SK-N-SH (cell line): ENCODE measurements around the gene LINC00305. TPM values are rescaled to one million over a fixed set of nuclear protein-coding genes. Genes with fewer than 3 reads are reported as not detected.

Source experiments
- CTCF ChIA-PET: fragments of 300-600, 350-600 bp; formaldehyde crosslinking; extraction: SDS; loops from one replicate; lab custom pipeline; 2021; lab: Yijun Ruan, JAX
- POLR2A ChIA-PET: fragments of 350-600 bp; sonication (Branson Sonifier 250); formaldehyde crosslinking; extraction: SDS; loops from one replicate; lab custom pipeline; 2020; ENCODE audit warnings: antibody characterized with exemption, inconsistent platforms; lab: Yijun Ruan, JAX
- DNase-seq: peaks from one replicate; pipeline ENCODE4 v3.0.0; 2012
- H2AFZ ChIP-seq: fragments of 200-600 bp; sonication (generic); 2 replicates; pipeline ENCODE4 v1.8.1; 2016; ENCODE audit warnings: antibody characterized with exemption, mild to moderate bottlenecking, low read depth
- H3F3A ChIP-seq: fragments of 200-600 bp; sonication (generic); replicated peaks from 2 replicates; pipeline ENCODE3; 2016; ENCODE audit warnings: antibody characterized with exemption, mild to moderate bottlenecking; ENCODE audit not compliant: insufficient read depth
- H3K27ac ChIP-seq, 2 experiments: fragments of 200-500 bp in 1 of 2; fragments of 200-600 bp in 1 of 2; sonication (Bioruptor generic) in 1 of 2; sonication (generic), shearing (Covaris generic) in 1 of 2; 2 replicates each; pipeline versions ENCODE4 v1.5.1 to v1.6.1; 2014 to 2016; ENCODE audit warnings: low read depth in 2 of 2, inconsistent platforms in 1 of 2, low read length in 1 of 2, mild to moderate bottlenecking in 1 of 2, mixed read lengths in 1 of 2
- H3K27me3 ChIP-seq: fragments of 200-600 bp; sonication (generic), shearing (Covaris generic); 2 replicates; pipeline ENCODE4 v1.6.1; 2016; ENCODE audit warnings: mixed run types; ENCODE audit not compliant: insufficient read depth
- H3K36me3 ChIP-seq, 2 experiments: fragments of 200-500 bp in 1 of 2; fragments of 200-600 bp in 1 of 2; sonication (Bioruptor generic) in 1 of 2; sonication (generic) in 1 of 2; replicated peaks in 1 of 2; 2 replicates each; pipeline versions ENCODE3 to v1.5.1; 2014 to 2016; ENCODE audit warnings: low read length in 1 of 2, mild to moderate bottlenecking in 1 of 2; ENCODE audit not compliant: insufficient read depth in 2 of 2, control insufficient read depth in 1 of 2
- H3K4me1 ChIP-seq, 2 experiments: fragments of 200-500 bp in 1 of 2; fragments of 200-600 bp in 1 of 2; sonication (Bioruptor generic) in 1 of 2; sonication (generic), shearing (Covaris generic) in 1 of 2; 2 replicates each; pipeline versions ENCODE4 v1.5.1 to v1.6.1; 2014 to 2016; ENCODE audit warnings: low read depth in 1 of 2, low read length in 1 of 2, mixed run types in 1 of 2; ENCODE audit not compliant: insufficient read depth in 2 of 2, control insufficient read depth in 1 of 2
- H3K4me2 ChIP-seq: fragments of 200-600 bp; sonication (generic), shearing (Covaris generic); 2 replicates; pipeline ENCODE4 v1.6.1; 2017; ENCODE audit warnings: mixed run types
- H3K4me3 ChIP-seq, 2 experiments: fragments of 200-500 bp in 1 of 2; fragments of 200-600 bp in 1 of 2; sonication (Bioruptor generic) in 1 of 2; sonication (generic), shearing (Covaris generic) in 1 of 2; 2 replicates each; pipeline versions ENCODE4 v1.5.1 to v1.8.1; 2014 to 2016; ENCODE audit warnings: low read depth in 2 of 2, inconsistent platforms in 1 of 2, low read length in 1 of 2, mild to moderate bottlenecking in 1 of 2, mixed read lengths in 1 of 2, moderate library complexity in 1 of 2
- H3K79me2 ChIP-seq: fragments of 200-600 bp; sonication (generic); 2 replicates; pipeline ENCODE4 v1.8.1; 2017; ENCODE audit warnings: mild to moderate bottlenecking; ENCODE audit not compliant: insufficient read depth
- H3K9ac ChIP-seq: fragments of 200-600 bp; sonication (generic); 2 replicates; pipeline ENCODE4 v1.6.1; 2017; ENCODE audit warnings: mixed run types
- H3K9me2 ChIP-seq: fragments of 200-600 bp; sonication (generic); 2 replicates; pipeline ENCODE4 v1.6.1; 2017; ENCODE audit warnings: mixed run types
- H3K9me3 ChIP-seq: fragments of 200-600 bp; sonication (generic); 2 replicates; pipeline ENCODE4 v1.6.1; 2017; ENCODE audit warnings: mixed run types, mild to moderate bottlenecking, moderate library complexity
- H4K20me1 ChIP-seq: fragments of 200-600 bp; sonication (generic); 2 replicates; pipeline ENCODE4 v1.6.1; 2017; ENCODE audit warnings: mild to moderate bottlenecking, mixed run types; ENCODE audit not compliant: insufficient read depth
- CTCF ChIP-seq: fragments of 200-600 bp; sonication (generic); IDR thresholded peaks from 2 replicates; pipeline ENCODE4 v1.6.1; 2017; ENCODE audit warnings: antibody characterized with exemption, mild to moderate bottlenecking, moderate library complexity
- ELF1 ChIP-seq: IDR thresholded peaks from 2 replicates; pipeline ENCODE4 v1.4.0; 2012
- EZH2phosphoT487 ChIP-seq: fragments of 200-600 bp; sonication (generic); IDR thresholded peaks from 2 replicates; pipeline ENCODE4 v1.6.1; 2017; ENCODE audit warnings: low read depth, mixed run types, mild to moderate bottlenecking, antibody characterized with exemption, moderate library complexity, borderline replicate concordance
- FOSL2 ChIP-seq: IDR thresholded peaks from 2 replicates; pipeline ENCODE4 v1.4.0; 2012; ENCODE audit warnings: low read depth, mild to moderate bottlenecking, moderate library complexity, borderline replicate concordance
- GATA2 ChIP-seq: sonication (generic); formaldehyde crosslinking; IDR thresholded peaks from 2 replicates; pipeline ENCODE4 v1.5.0; 2020; ENCODE audit warnings: mild to moderate bottlenecking, missing genetic modification reagents
- JUND ChIP-seq: IDR thresholded peaks from 2 replicates; pipeline ENCODE4 v1.4.0; 2012
- NFIC ChIP-seq: IDR thresholded peaks from 2 replicates; pipeline ENCODE4 v1.4.0; 2012; ENCODE audit warnings: borderline replicate concordance
- NRF1 ChIP-seq: IDR thresholded peaks from 2 replicates; pipeline ENCODE4 v1.6.1; 2012; ENCODE audit warnings: low read depth, mild to moderate bottlenecking, low read length
- PBX3 ChIP-seq: IDR thresholded peaks from 2 replicates; pipeline ENCODE4; 2012
- RAD21 ChIP-seq: IDR thresholded peaks from 2 replicates; pipeline ENCODE4 v1.6.1; 2012; ENCODE audit warnings: mild to moderate bottlenecking, low read length
- RCOR1 ChIP-seq: fragments of 150-350 bp; IDR thresholded peaks from 2 replicates; pipeline ENCODE4 v1.6.1; 2017; ENCODE audit warnings: antibody characterized with exemption, low read length
- SMC3 ChIP-seq: IDR thresholded peaks from 2 replicates; pipeline ENCODE4 v1.6.1; 2012; ENCODE audit warnings: low read depth, low read length, improper control_type of control experiment
- TCF12 ChIP-seq: IDR thresholded peaks from 2 replicates; pipeline ENCODE4 v1.4.0; 2012
- YY1 ChIP-seq: IDR thresholded peaks from 2 replicates; pipeline ENCODE4 v1.4.0; 2012; ENCODE audit warnings: low read depth, mild to moderate bottlenecking
- WGBS: methylation state at CpG from one replicate; pipeline ENCODE4 v1.1.6; 2017; ENCODE audit warnings: low lambda C conversion rate; 5-methylcytosine and 5-hydroxymethylcytosine counted together
- polyA plus RNA-seq, 3 experiments: library from polyadenylated mRNA; depleted of rRNA; stranded (reverse); fragments of >200 nt; gene quantifications; 2 replicates each; pipeline ENCODE4 v1.2.3, GENCODE V29; 2012
- TF ChIP-seq, protein P1 (sequence below): fragments of 150-350 bp; IDR thresholded peaks from 2 replicates; pipeline ENCODE4 v1.6.1; 2016; ENCODE audit warnings: mild to moderate bottlenecking, low read depth, low read length
- TF ChIP-seq, protein P2 (sequence below): IDR thresholded peaks from 2 replicates; pipeline ENCODE4 v1.4.0; 2012; ENCODE audit warnings: low read depth

Gene LINC00305
- polyA plus RNA-seq, 1 of the 3 experiments (the other 2 are of a cell fraction): not detected

DNA sequence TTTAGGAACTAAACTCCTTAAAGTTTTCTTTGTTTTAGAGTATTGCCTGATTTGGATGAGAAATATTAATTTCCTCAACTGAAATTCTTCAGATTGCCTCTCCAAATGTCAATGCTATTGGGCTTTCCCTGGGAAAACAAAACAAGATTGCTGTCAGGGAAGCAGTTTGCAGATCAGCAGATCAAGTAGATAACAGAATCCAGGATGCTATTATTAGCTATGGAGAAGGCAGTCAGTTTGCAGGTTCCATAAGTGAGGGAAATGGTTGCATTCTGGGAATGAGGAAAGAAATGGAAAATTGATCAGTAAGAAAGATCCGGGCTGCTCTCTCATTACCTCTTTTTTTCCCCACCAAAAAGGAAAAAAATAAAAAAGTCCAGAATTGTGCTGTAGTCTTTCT is 11.0 kb downstream of the LINC00305 start:
- Histone ChIP-seq H3K27me3 (no peaks in the 10 kb centered on the region), H3K9ac (no peak overlapping the region), H4K20me1 (no peaks in the 10 kb centered on the region), H3K4me3 (no peak overlapping the region), H3K27ac (no peak overlapping the region), H3K36me3 (no peaks in the 10 kb centered on the region), H3K4me1 (no peaks in the 10 kb centered on the region; a peak in 1 of 4 replicates), H2AFZ (no peak overlapping the region), H3F3A (no peaks in the 10 kb centered on the region), H3K9me3 (no peaks in the 10 kb centered on the region)
- no peak for DNase-seq
- POLR2A ChIA-PET: no interaction called here
- CTCF ChIA-PET: no interaction called here
- WGBS: 10% methylated on average over 1 of the region's 1 CpG
- TF ChIP-seq GATA2 (CRISPR knock-in tag) (peak; percentile 39; the same call in 1 of the 2 replicates), CTCF (no peak)
- TF ChIP-seq, all 33 proteins: peak for 1
- Histone ChIP-seq H3K4me2 (no peak overlapping the region), H3K79me2 (no peaks in the 10 kb centered on the region), H3K9me2 (no peaks in the 10 kb centered on the region)

DNA sequence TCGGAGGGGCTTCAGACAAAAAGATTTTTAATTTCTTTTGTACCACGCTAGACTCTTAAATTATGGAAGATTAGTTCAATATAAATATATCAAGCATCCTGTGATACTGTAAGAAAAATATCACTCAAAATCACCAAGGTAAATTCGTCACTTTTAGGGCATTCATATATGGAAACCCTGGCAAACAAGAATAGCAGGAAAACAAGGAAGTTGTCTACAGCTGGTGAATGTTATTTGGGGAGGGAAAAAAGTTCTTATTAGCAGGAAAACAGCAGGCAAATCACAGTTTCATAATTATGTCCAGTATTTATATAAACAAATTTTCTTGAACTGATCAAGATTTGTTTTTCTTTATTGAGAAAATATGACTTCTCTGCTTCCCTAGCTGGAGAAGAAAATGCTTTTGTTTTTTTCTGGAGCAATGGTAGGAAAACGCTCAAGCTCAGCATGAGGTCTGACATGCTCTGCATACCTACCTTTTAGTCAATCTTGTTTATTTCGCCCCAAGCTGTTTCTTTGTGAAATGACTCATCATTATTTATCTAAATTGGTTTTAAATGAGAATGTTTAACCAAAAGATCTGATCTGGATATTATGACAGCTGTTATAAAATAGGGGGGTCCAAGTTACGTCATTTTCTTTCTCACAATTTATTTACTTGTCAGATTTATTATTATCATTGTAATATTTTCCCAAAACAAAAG is 14.7 kb downstream of the LINC00305 start:
- H3K36me3 ChIP-seq: no peaks in the 10 kb centered on the region
- WGBS: 19% methylated on average over 6 of the region's 6 CpGs
- H3K9me2 ChIP-seq: no peaks in the 10 kb centered on the region
- H3K27me3 ChIP-seq: no peaks in the 10 kb centered on the region
- no peak overlapping the region for H3K9ac ChIP-seq
- CTCF ChIA-PET: no interaction called here
- no peaks in the 10 kb centered on the region for H4K20me1 ChIP-seq
- POLR2A ChIA-PET: no interaction called here
- no peak for TF ChIP-seq JUND
- no peak for TF ChIP-seq RAD21
- TF ChIP-seq, protein P1, sequence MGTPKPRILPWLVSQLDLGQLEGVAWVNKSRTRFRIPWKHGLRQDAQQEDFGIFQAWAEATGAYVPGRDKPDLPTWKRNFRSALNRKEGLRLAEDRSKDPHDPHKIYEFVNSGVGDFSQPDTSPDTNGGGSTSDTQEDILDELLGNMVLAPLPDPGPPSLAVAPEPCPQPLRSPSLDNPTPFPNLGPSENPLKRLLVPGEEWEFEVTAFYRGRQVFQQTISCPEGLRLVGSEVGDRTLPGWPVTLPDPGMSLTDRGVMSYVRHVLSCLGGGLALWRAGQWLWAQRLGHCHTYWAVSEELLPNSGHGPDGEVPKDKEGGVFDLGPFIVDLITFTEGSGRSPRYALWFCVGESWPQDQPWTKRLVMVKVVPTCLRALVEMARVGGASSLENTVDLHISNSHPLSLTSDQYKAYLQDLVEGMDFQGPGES: no peak
- TF ChIP-seq PBX3: no peak
- TF ChIP-seq TCF12: no peak
- no peak for TF ChIP-seq NRF1
- no peak for TF ChIP-seq YY1
- no peak for TF ChIP-seq SMC3
- TF ChIP-seq RCOR1: no peak
- TF ChIP-seq EZH2phosphoT487: no peak
- no peak for TF ChIP-seq FOSL2
- TF ChIP-seq ELF1: no peak
- TF ChIP-seq, protein P2, sequence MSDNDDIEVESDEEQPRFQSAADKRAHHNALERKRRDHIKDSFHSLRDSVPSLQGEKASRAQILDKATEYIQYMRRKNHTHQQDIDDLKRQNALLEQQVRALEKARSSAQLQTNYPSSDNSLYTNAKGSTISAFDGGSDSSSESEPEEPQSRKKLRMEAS: no peak
- TF ChIP-seq NFIC: no peak
- TF ChIP-seq CTCF: no peak
- no peaks in the 10 kb centered on the region for H3K79me2 ChIP-seq
- H2AFZ ChIP-seq: no peak overlapping the region
- no peak for DNase-seq
- H3K27ac ChIP-seq: no peak overlapping the region
- no peaks in the 10 kb centered on the region; a peak in 1 of 4 replicates for H3K4me1 ChIP-seq
- H3K4me3 ChIP-seq: no peak overlapping the region
- H3F3A ChIP-seq: no peaks in the 10 kb centered on the region
- no peaks in the 10 kb centered on the region for H3K9me3 ChIP-seq
- H3K4me2 ChIP-seq: no peak overlapping the region
